Neural crest cell (in vitro differentiated cells): ENCODE data around the gene BTBD2. TPM values are rescaled to one million over a fixed set of nuclear protein-coding genes. Genes with fewer than 3 reads are reported as not detected.

ENCODE experiments used
- DNase-seq: peaks from one replicate; pipeline ENCODE4 v3.0.0; 2021; ENCODE audit warnings: low read depth, mixed read lengths, low spot score
- H3K27ac Mint-ChIP-seq: one replicate; pipeline ENCODE4 v1.8.0; 2021; ENCODE audit warnings: mild to moderate bottlenecking, mixed read lengths; ENCODE audit not compliant: unreplicated experiment
- H3K27me3 Mint-ChIP-seq: 2 replicates; pipeline ENCODE4 v1.8.0; 2021; ENCODE audit warnings: low read depth, mild to moderate bottlenecking, mixed read lengths
- H3K36me3 Mint-ChIP-seq: 2 replicates; pipeline ENCODE4 v1.8.0; 2021; ENCODE audit warnings: low read depth, mild to moderate bottlenecking, mixed read lengths
- H3K4me1 Mint-ChIP-seq: 2 replicates; pipeline ENCODE4 v1.8.0; 2021; ENCODE audit warnings: mixed read lengths
- H3K4me3 Mint-ChIP-seq: one replicate; pipeline ENCODE4 v1.8.0; 2021; ENCODE audit warnings: mild to moderate bottlenecking, mixed read lengths
- H3K9me3 Mint-ChIP-seq: 2 replicates; pipeline ENCODE4 v1.8.0; 2021; ENCODE audit warnings: mixed read lengths
- CTCF ChIP-seq: fragments of 200-600 bp; sonication (generic); conservative IDR thresholded peaks from 2 replicates; pipeline ENCODE4 v1.5.0; 2021; ENCODE audit warnings: antibody characterized with exemption, mild to moderate bottlenecking
- total RNA-seq: library from RNA; stranded (reverse); gene quantifications from 2 replicates; pipeline ENCODE4 v1.2.1, GENCODE V29; 2021

BTBD2 gene
- total RNA-seq, 1 donor from 2014 or later: 142 TPM

- no peak for DNase-seq
- peak overlapping the region; percentile 94 for H3K4me3 Mint-ChIP-seq
- H3K36me3 Mint-ChIP-seq: no peaks in the 10 kb centered on the region
- no peaks in the 10 kb centered on the region for H3K27me3 Mint-ChIP-seq
- no peaks in the 10 kb centered on the region for H3K9me3 Mint-ChIP-seq
- H3K4me1 Mint-ChIP-seq: peaks cover 43% of the 10 kb centered on the region
- TF ChIP-seq CTCF: no peak
- H3K27ac Mint-ChIP-seq: peak overlapping the region; percentile 97
Measured at GRCh38 chr19:2062389-2062729, 46.8 kb upstream of the BTBD2 start.

GRCh38 chr19:2061495-2062388 is 46.2 kb upstream of the BTBD2 start:
- Mint-ChIP-seq H3K27ac (peak overlapping the region; percentile 97), H3K4me1 (peaks cover 43% of the 10 kb centered on the region), H3K4me3 (peak overlapping the region; percentile 94), H3K27me3 (no peaks in the 10 kb centered on the region), H3K36me3 (no peaks in the 10 kb centered on the region), H3K9me3 (no peaks in the 10 kb centered on the region)
- DNase-seq: peak; percentile 98
- no peak for TF ChIP-seq CTCF

GRCh38 chr19:2060884-2061494 is 45.5 kb upstream of the BTBD2 start:
- no peak for DNase-seq
- Mint-ChIP-seq H3K4me1 (peaks cover 43% of the 10 kb centered on the region), H3K27ac (peak overlapping the region; percentile 97), H3K4me3 (peak overlapping the region; percentile 93), H3K36me3 (no peaks in the 10 kb centered on the region), H3K9me3 (no peaks in the 10 kb centered on the region), H3K27me3 (no peaks in the 10 kb centered on the region)
- no peak for TF ChIP-seq CTCF

GRCh38 chr19:2059422-2060201 is 44.1 kb upstream of the BTBD2 start:
- peak overlapping the region; percentile 97 for H3K27ac Mint-ChIP-seq
- no peak for TF ChIP-seq CTCF
- H3K4me3 Mint-ChIP-seq: peak overlapping the region; percentile 93
- no peaks in the 10 kb centered on the region for H3K36me3 Mint-ChIP-seq
- peak; percentile 30 for DNase-seq
- no peaks in the 10 kb centered on the region for H3K27me3 Mint-ChIP-seq
- no peaks in the 10 kb centered on the region for H3K9me3 Mint-ChIP-seq
- H3K4me1 Mint-ChIP-seq: peaks cover 41% of the 10 kb centered on the region

GRCh38 chr19:2058570-2059421 is 43.3 kb upstream of the BTBD2 start:
- DNase-seq: no peak

More at GRCh38 chr19:2058570-2059421, 43.3 kb upstream of the BTBD2 start:
- H3K9me3 Mint-ChIP-seq: no peaks in the 10 kb centered on the region
- peak overlapping the region; percentile 71 for H3K27ac Mint-ChIP-seq
- no peaks in the 10 kb centered on the region for H3K36me3 Mint-ChIP-seq
- no peak for TF ChIP-seq CTCF
- H3K4me1 Mint-ChIP-seq: peaks cover 37% of the 10 kb centered on the region
- H3K27me3 Mint-ChIP-seq: no peaks in the 10 kb centered on the region
- H3K4me3 Mint-ChIP-seq: peak overlapping the region; percentile 69
